HUES64 (cell line): ENCODE results near the gene NHSL1.
"Not testable (repeated sequence)": the region's sequence is repeated elsewhere in the genome, so short reads cannot be mapped to it uniquely, and the experiment has no call there.

Experiments used
- H3K27ac ChIP-seq: 2 replicates; pipeline ENCODE4 v1.7.0; 2013; ENCODE audit warnings: low read depth, low read length, inconsistent platforms
- H3K27me3 ChIP-seq: 2 replicates; pipeline ENCODE4 v1.6.1; 2013; ENCODE audit warnings: mild to moderate bottlenecking, low read length; ENCODE audit not compliant: insufficient read depth
- H3K36me3 ChIP-seq: 2 replicates; pipeline ENCODE4 v1.6.1; 2013; ENCODE audit warnings: mild to moderate bottlenecking, low read length; ENCODE audit not compliant: insufficient read depth
- H3K4me1 ChIP-seq: 2 replicates; pipeline ENCODE4 v1.6.1; 2013; ENCODE audit warnings: mild to moderate bottlenecking, low read length, moderate library complexity; ENCODE audit not compliant: insufficient read depth
- H3K4me3 ChIP-seq: 2 replicates; pipeline ENCODE4 v1.5.1; 2013; ENCODE audit warnings: mild to moderate bottlenecking, low read length, moderate library complexity
- H3K9ac ChIP-seq: 2 replicates; pipeline ENCODE4 v1.6.1; 2013; ENCODE audit warnings: mild to moderate bottlenecking, low read depth, low read length
- H3K9me3 ChIP-seq: 2 replicates; pipeline ENCODE4 v1.6.1; 2013; ENCODE audit warnings: low read depth, low read length; ENCODE audit not compliant: insufficient read depth
- WGBS: fragments of 150-250, 120-280 bp; methylation state at CpG from one replicate; pipeline ENCODE4 v1.1.7; 2013; ENCODE audit warnings: missing lambda C conversion rate; 5-methylcytosine and 5-hydroxymethylcytosine counted together

Gene NHSL1

GRCh38 chr6:138434925-138435324 lies 64.4 kb downstream of the NHSL1 start:
- 83% methylated on average over 1 of the region's 4 CpGs for WGBS
- H3K9me3 ChIP-seq, result no peaks in the 10 kb centered on the region
- H3K4me3 ChIP-seq, result no peak overlapping the region
- no peaks in the 10 kb centered on the region for H3K27me3 ChIP-seq
- no peaks in the 10 kb centered on the region for H3K4me1 ChIP-seq
- peaks cover 13% of the 10 kb centered on the region for H3K36me3 ChIP-seq
- no peak overlapping the region for H3K27ac ChIP-seq
- H3K9ac ChIP-seq, result no peak overlapping the region

GRCh38 chr6:138434096-138434495 lies 65.2 kb downstream of the NHSL1 start:
- peaks cover 13% of the 10 kb centered on the region for H3K36me3 ChIP-seq
- 92% methylated on average over 2 of the region's 3 CpGs for WGBS

GRCh38 chr6:138432063-138432356 lies 67.3 kb downstream of the NHSL1 start:
- Histone ChIP-seq H3K9ac (no peak overlapping the region), H3K4me3 (no peak overlapping the region), H3K27ac (no peak overlapping the region), H3K4me1 (no peaks in the 10 kb centered on the region; the same call in 1 of the 2 replicates), H3K9me3 (no peaks in the 10 kb centered on the region), H3K36me3 (peaks cover 4% of the 10 kb centered on the region), H3K27me3 (no peaks in the 10 kb centered on the region)
- WGBS, result 93% methylated on average over 11 of the region's 11 CpGs

More at GRCh38 chr6:138434096-138434495, 65.2 kb downstream of the NHSL1 start:
- H3K9me3 ChIP-seq, result no peaks in the 10 kb centered on the region
- no peaks in the 10 kb centered on the region for H3K27me3 ChIP-seq
- H3K4me3 ChIP-seq, result no peak overlapping the region
- no peak overlapping the region for H3K9ac ChIP-seq
- H3K27ac ChIP-seq, result no peak overlapping the region
- H3K4me1 ChIP-seq, result no peaks in the 10 kb centered on the region; the same call in 1 of the 2 replicates

GRCh38 chr6:138431256-138432062 lies 67.8 kb downstream of the NHSL1 start:
- Histone ChIP-seq H3K9me3 (no peaks in the 10 kb centered on the region), H3K4me1 (no peaks in the 10 kb centered on the region; the same call in 1 of the 2 replicates), H3K4me3 (no peak overlapping the region), H3K36me3 (peaks cover 3% of the 10 kb centered on the region), H3K27me3 (no peaks in the 10 kb centered on the region), H3K27ac (no peak overlapping the region), H3K9ac (no peak overlapping the region)
- WGBS, result 92% methylated on average over 19 of the region's 19 CpGs

GRCh38 chr6:138430361-138431145 lies 68.7 kb downstream of the NHSL1 start:
- Histone ChIP-seq H3K27ac (no peak overlapping the region), H3K9ac (no peak overlapping the region), H3K36me3 (peaks cover 4% of the 10 kb centered on the region), H3K4me3 (no peak overlapping the region), H3K9me3 (no peaks in the 10 kb centered on the region), H3K27me3 (no peaks in the 10 kb centered on the region), H3K4me1 (no peaks in the 10 kb centered on the region; the same call in 1 of the 2 replicates)
- WGBS, result 94% methylated on average over 29 of the region's 29 CpGs

GRCh38 chr6:138429761-138430160 lies 69.5 kb downstream of the NHSL1 start:
- Histone ChIP-seq H3K27ac (no peak overlapping the region), H3K27me3 (no peaks in the 10 kb centered on the region), H3K9ac (no peak overlapping the region), H3K4me3 (no peak overlapping the region), H3K36me3 (peaks cover 4% of the 10 kb centered on the region), H3K4me1 (no peaks in the 10 kb centered on the region; the same call in 1 of the 2 replicates), H3K9me3 (no peaks in the 10 kb centered on the region)
- 91% methylated on average over 12 of the region's 12 CpGs for WGBS

GRCh38 chr6:138428944-138429598 lies 70.2 kb downstream of the NHSL1 start:
- Histone ChIP-seq H3K9me3 (no peaks in the 10 kb centered on the region), H3K9ac (no peak overlapping the region), H3K4me1 (no peaks in the 10 kb centered on the region; the same call in 1 of the 2 replicates), H3K27me3 (no peaks in the 10 kb centered on the region), H3K4me3 (no peak overlapping the region), H3K27ac (no peak overlapping the region), H3K36me3 (peaks cover 9% of the 10 kb centered on the region)
- whole genome bisulfite sequencing, result 75% methylated on average over 6 of the region's 8 CpGs

GRCh38 chr6:138427701-138428100 lies 71.6 kb downstream of the NHSL1 start:
- H3K4me3 ChIP-seq, result no peak overlapping the region
- no peaks in the 10 kb centered on the region for H3K9me3 ChIP-seq
- H3K27me3 ChIP-seq, result no peaks in the 10 kb centered on the region
- WGBS, result 96% methylated on average over 7 of the region's 8 CpGs
- H3K27ac ChIP-seq, result no peak overlapping the region
- H3K9ac ChIP-seq, result no peak overlapping the region
- no peaks in the 10 kb centered on the region; the same call in 1 of the 2 replicates for H3K4me1 ChIP-seq
- H3K36me3 ChIP-seq, result peaks cover 12% of the 10 kb centered on the region

- Histone ChIP-seq H3K36me3 (peaks cover 15% of the 10 kb centered on the region), H3K4me3 (no peak overlapping the region), H3K9me3 (no peaks in the 10 kb centered on the region), H3K9ac (no peak overlapping the region), H3K27ac (no peak overlapping the region), H3K27me3 (no peaks in the 10 kb centered on the region), H3K4me1 (no peaks in the 10 kb centered on the region; the same call in 1 of the 2 replicates)
- 93% methylated on average over 5 of the region's 5 CpGs for WGBS
Observed at GRCh38 chr6:138426500-138427123, 72.7 kb downstream of the NHSL1 start.

- not testable (repeated sequence) for H3K4me1 ChIP-seq, H3K9me3 ChIP-seq, H3K9ac ChIP-seq, H3K27ac ChIP-seq, H3K27me3 ChIP-seq, H3K4me3 ChIP-seq
- peaks cover 18% of the 10 kb centered on the region for H3K36me3 ChIP-seq
- WGBS, result 95% methylated on average over 7 of the region's 7 CpGs
Observed at GRCh38 chr6:138425256-138425655, 74.0 kb downstream of the NHSL1 start.
